Prostate gland (tissue), 2 donors: ENCODE measurements around the gene STRAP.

ENCODE experiments used
- POLR2A ChIP-seq: fragments of 450-650 bp; IDR thresholded peaks from one replicate; pipeline ENCODE4 v1.6.1; 2016; ENCODE audit warnings: antibody characterized with exemption, mild to moderate bottlenecking
- POLR2AphosphoS5 ChIP-seq: sonication (generic); formaldehyde crosslinking; IDR thresholded peaks from one replicate; pipeline ENCODE4 v1.6.1; 2017; ENCODE audit warnings: antibody characterized with exemption
- TF ChIP-seq, protein P1 (sequence below), 4 experiments: fragments of 200-600 bp in 2 of 4; fragments of 450-650 bp in 2 of 4; sonication (generic) in 2 of 4; IDR thresholded peaks; 1 replicate in 3 of 4; 2 replicates in 1 of 4; pipeline ENCODE4 v1.5.1; 2016 to 2019; ENCODE audit warnings: antibody characterized with exemption in 4 of 4, mild to moderate bottlenecking in 2 of 4, moderate library complexity in 2 of 4

DNA sequence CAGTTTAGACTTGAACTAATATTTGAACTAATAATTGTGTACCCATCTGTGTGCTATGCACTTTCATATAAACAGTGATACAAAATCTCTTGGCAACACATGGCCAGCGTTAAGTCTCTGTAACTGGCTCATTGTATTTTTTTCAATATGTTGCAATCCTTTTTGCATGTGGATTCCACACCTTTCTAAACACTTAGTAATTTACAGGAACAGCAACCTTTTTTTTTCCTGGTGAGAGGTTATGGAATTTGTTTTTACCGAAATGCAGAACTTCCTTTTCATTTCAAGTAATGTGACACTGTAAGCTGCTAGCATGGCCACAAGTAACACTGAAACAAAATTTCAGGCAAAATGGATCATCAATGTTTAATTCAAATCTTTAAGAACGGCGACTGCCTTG is 47.6 kb upstream of the STRAP start:
- TF ChIP-seq POLR2A (no peak), POLR2AphosphoS5 (no peak)
- TF ChIP-seq, protein P1, sequence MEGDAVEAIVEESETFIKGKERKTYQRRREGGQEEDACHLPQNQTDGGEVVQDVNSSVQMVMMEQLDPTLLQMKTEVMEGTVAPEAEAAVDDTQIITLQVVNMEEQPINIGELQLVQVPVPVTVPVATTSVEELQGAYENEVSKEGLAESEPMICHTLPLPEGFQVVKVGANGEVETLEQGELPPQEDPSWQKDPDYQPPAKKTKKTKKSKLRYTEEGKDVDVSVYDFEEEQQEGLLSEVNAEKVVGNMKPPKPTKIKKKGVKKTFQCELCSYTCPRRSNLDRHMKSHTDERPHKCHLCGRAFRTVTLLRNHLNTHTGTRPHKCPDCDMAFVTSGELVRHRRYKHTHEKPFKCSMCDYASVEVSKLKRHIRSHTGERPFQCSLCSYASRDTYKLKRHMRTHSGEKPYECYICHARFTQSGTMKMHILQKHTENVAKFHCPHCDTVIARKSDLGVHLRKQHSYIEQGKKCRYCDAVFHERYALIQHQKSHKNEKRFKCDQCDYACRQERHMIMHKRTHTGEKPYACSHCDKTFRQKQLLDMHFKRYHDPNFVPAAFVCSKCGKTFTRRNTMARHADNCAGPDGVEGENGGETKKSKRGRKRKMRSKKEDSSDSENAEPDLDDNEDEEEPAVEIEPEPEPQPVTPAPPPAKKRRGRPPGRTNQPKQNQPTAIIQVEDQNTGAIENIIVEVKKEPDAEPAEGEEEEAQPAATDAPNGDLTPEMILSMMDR (IDR thresholded peaks at IDR 0.05) = no peak
